ENCODE measurements around the gene EPHB2. TPM values are rescaled to one million over a fixed set of nuclear protein-coding genes. Genes with fewer than 3 reads are reported as not detected.

The EPHB2 gene
- total and polyA plus RNA-seq, 3 donors from 2014 or later, result 7.7 to 9.4 (median 8.2) TPM

DNA sequence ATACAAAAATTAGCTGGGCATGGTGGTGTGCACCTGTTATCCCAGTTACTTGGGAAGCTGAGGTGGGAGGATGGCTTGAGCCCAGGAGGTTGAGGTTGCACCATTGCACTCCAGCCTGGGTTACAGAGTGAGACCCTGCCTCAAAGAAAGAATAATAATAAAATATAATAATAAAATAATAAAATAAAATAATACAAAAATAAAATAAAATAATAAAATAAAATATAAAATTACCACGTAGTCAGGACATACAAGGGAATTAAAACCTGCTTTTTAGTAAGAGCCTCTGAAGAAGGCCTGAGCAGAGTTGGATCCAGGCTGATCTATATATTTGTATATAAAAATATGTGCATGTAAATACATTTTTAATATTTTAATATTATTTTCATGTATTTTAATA, 41.7 kb downstream of the EPHB2 start:
- peaks cover 13% of the 10 kb centered on the region for H3K4me1 ChIP-seq
- H3K36me3 ChIP-seq (ENCODE audit: low read depth, missing control alignments), result no peaks in the 10 kb centered on the region
- H3K27ac ChIP-seq, result no peak overlapping the region
- intact Hi-C loops (cut with DNase I; ENCODE audit: low total_unique reads), result no loop called here
- TF ChIP-seq CTCF (IDR thresholded peaks at IDR 0.05), result no peak
- no peaks in the 10 kb centered on the region for H3K9me3 ChIP-seq
- DNase-seq, result no peak
- no peaks in the 10 kb centered on the region for H3K27me3 ChIP-seq
- 84 to 93% methylated on average over 1 of the region's 1 CpG for WGBS, 2 donors
- H3K4me3 ChIP-seq, result no peak overlapping the region

DNA sequence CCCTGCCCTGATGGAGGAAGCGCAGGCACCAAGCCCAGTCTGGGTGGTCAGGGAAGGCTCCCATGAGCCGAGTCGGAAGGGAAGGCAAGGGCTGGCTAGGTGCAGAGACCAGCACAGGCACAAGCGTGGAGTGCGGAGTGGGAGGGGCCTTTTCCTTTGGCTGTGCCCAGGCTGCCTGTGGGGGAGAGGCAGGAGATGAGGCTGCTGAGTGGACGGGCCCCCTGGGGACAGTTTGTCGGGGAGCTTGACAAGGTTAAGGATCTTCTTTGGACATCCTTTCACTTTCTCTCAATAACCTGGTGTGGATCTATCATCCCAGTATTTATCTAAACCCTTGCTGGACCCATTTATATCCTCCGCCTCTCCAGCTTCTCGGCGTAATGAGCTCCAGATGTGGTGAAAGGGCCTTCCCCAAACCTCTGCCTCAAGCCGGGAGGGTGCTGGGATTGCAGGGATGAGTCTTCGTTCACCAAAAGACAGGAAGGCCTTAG, 42.9 kb downstream of the EPHB2 start:
- no peaks in the 10 kb centered on the region for H3K36me3 ChIP-seq (ENCODE audit: low read depth, missing control alignments)
- H3K9me3 ChIP-seq, result no peaks in the 10 kb centered on the region
- 50 to 52% methylated on average over 5 to 12 of the region's 12 CpGs for WGBS, 2 donors
- H3K27ac ChIP-seq, result no peak overlapping the region
- TF ChIP-seq POLR2A (IDR thresholded peaks at IDR 0.05), result no peak
- no peak for TF ChIP-seq CTCF (IDR thresholded peaks at IDR 0.05)
- no peak overlapping the region for H3K4me3 ChIP-seq
- peak; percentile 51 for DNase-seq
- intact Hi-C loops (cut with DNase I; ENCODE audit: low total_unique reads), result no loop called here
- no peaks in the 10 kb centered on the region for H3K27me3 ChIP-seq
- H3K4me1 ChIP-seq, result peaks cover 13% of the 10 kb centered on the region

DNA sequence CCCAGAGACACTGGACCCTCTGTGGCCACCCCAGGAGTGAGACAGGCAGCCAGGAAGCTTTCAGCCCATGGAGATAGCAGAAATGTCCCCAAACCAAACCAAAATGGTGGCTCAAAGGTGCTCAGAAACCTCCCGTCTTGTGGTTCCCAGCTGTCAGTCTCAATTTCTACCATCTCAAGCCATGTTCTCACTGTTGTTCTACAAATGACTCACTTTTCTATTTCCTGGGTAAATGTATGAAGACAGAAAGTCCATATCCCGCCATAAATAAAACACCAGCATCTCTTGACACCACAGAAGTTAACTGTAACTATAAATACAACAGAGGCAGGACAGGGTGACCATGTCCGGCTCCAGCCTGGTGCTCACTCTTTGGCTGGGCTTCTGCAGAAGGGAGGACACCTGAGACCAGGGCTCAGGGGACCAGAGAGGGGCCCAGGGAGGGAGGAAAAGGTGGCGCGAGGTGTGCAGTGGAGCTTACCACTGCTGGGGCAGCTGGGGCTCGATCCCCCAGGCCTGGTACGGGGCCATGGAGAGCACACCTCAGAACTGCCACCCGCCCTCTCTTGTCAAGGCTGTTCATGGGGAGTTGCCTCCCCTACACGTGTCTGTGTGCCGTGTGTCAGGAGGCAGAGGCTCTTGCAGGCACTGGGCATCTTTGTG, 43.6 kb downstream of the EPHB2 start:
- WGBS, 2 donors, result 79 to 80% methylated on average over 4 to 10 of the region's 10 CpGs
- DNase-seq, result no peak
- Histone ChIP-seq H3K27ac (no peak overlapping the region), H3K9me3 (no peaks in the 10 kb centered on the region), H3K4me3 (no peak overlapping the region), H3K36me3 (ENCODE audit: low read depth, missing control alignments) (no peaks in the 10 kb centered on the region), H3K27me3 (no peaks in the 10 kb centered on the region), H3K4me1 (peaks cover 13% of the 10 kb centered on the region)
- intact Hi-C loops (cut with DNase I; ENCODE audit: low total_unique reads), result no loop called here
- no peak for TF ChIP-seq POLR2A (IDR thresholded peaks at IDR 0.05)
- no peak for TF ChIP-seq CTCF (IDR thresholded peaks at IDR 0.05)

- no peaks in the 10 kb centered on the region for H3K27me3 ChIP-seq
- H3K4me1 ChIP-seq, result peaks cover 13% of the 10 kb centered on the region
- no peak overlapping the region for H3K27ac ChIP-seq
- H3K9me3 ChIP-seq, result no peaks in the 10 kb centered on the region
- WGBS, 2 donors, result 73 to 75% methylated on average over 7 of the region's 7 CpGs
- DNase-seq, result no peak
- TF ChIP-seq CTCF (IDR thresholded peaks at IDR 0.05) (no peak), POLR2A (IDR thresholded peaks at IDR 0.05) (no peak)
- no peaks in the 10 kb centered on the region for H3K36me3 ChIP-seq (ENCODE audit: low read depth, missing control alignments)
- intact Hi-C loops (cut with DNase I; ENCODE audit: low total_unique reads), result no loop called here
- no peak overlapping the region for H3K4me3 ChIP-seq
Measured at GRCh38 chr1:22754824-22755223, 44.2 kb downstream of the EPHB2 start.

DNA sequence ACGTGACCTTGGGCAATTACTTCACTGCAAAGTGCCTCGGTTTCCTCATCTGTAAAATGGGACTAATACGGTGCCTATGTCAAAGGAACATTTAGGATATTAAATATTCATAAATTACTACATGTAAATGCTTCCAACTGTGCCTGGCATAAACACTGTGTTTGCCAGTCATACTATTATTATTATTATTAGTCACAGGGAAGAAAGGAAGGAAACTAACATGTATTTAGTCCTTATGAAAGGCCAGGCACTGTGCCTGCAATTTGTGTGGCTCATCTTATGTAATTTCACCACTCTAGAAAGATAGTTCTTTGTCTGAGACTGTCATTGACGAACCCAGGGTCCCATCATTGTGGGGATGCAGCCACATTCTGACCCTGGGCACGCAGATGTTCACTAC, 45.0 kb downstream of the EPHB2 start:
- Histone ChIP-seq H3K27ac (no peak overlapping the region), H3K9me3 (no peaks in the 10 kb centered on the region), H3K27me3 (no peaks in the 10 kb centered on the region), H3K36me3 (ENCODE audit: low read depth, missing control alignments) (no peaks in the 10 kb centered on the region), H3K4me3 (no peak overlapping the region), H3K4me1 (peaks cover 13% of the 10 kb centered on the region)
- no peak for TF ChIP-seq CTCF (IDR thresholded peaks at IDR 0.05)
- TF ChIP-seq POLR2A (IDR thresholded peaks at IDR 0.05), result no peak
- no peak for DNase-seq
- 69 to 72% methylated on average over 5 of the region's 5 CpGs for WGBS, 2 donors
- intact Hi-C loops (cut with DNase I; ENCODE audit: low total_unique reads), result no loop called here

All from testis (tissue), 3 donors.